GM18858 (cell line): ENCODE results near the gene DCP1B.

ENCODE experiments used
- ATAC-seq: cut with Tn5 transposase; IDR thresholded peaks from one replicate; pipeline ENCODE4 v1.9.1; 2021; ENCODE audit not compliant: unreplicated experiment

DCP1B gene

GRCh38 chr12:1935700-1936378 lies 68.4 kb downstream of the DCP1B start:
- ATAC-seq = no peak

GRCh38 chr12:1935242-1935641 lies 69.0 kb downstream of the DCP1B start:
- ATAC-seq = no peak

- ATAC-seq = no peak
These were observed 69.4 kb downstream of the DCP1B start for GRCh38 chr12:1934831-1935230.

- ATAC-seq = no peak
These were observed 70.2 kb downstream of the DCP1B start for GRCh38 chr12:1934068-1934467.

- ATAC-seq = no peak
These were observed 70.8 kb downstream of the DCP1B start for GRCh38 chr12:1933342-1934051.

- ATAC-seq = no peak
These were observed 71.9 kb downstream of the DCP1B start for GRCh38 chr12:1932264-1932777.

- ATAC-seq = no peak
These were observed 72.6 kb downstream of the DCP1B start for GRCh38 chr12:1931642-1932041.

GRCh38 chr12:1930803-1931597 lies 73.3 kb downstream of the DCP1B start:
- ATAC-seq = no peak

GRCh38 chr12:1929985-1930802 lies 74.1 kb downstream of the DCP1B start:
- ATAC-seq = no peak

- ATAC-seq = no peak
These were observed 74.8 kb downstream of the DCP1B start for GRCh38 chr12:1929241-1929984.

GRCh38 chr12:1928439-1929121 lies 75.7 kb downstream of the DCP1B start:
- no peak for ATAC-seq

GRCh38 chr12:1927751-1928351 lies 76.4 kb downstream of the DCP1B start:
- no peak for ATAC-seq

- ATAC-seq = no peak
These were observed 77.1 kb downstream of the DCP1B start for GRCh38 chr12:1927051-1927680.

- no peak for ATAC-seq
These were observed 78.0 kb downstream of the DCP1B start for GRCh38 chr12:1926251-1926657.

- ATAC-seq = no peak
These were observed 78.6 kb downstream of the DCP1B start for GRCh38 chr12:1925684-1926006.

- ATAC-seq = no peak
These were observed 79.1 kb downstream of the DCP1B start for GRCh38 chr12:1924996-1925683.

GRCh38 chr12:1922985-1923384 lies 81.3 kb downstream of the DCP1B start:
- ATAC-seq = no peak

GRCh38 chr12:1922075-1922709 lies 82.1 kb downstream of the DCP1B start:
- ATAC-seq = no peak
